HEK293 (cell line): ENCODE data around the gene ARRDC2.

Source experiments
- CTCF ChIA-PET: fragments of 350-600 bp; formaldehyde crosslinking; extraction: SDS; loops from one replicate; lab custom pipeline; 2021; ENCODE audit warnings: antibody characterized with exemption; lab: Yijun Ruan, JAX
- POLR2A ChIA-PET: fragments of 300-600 bp; formaldehyde crosslinking; extraction: SDS; loops from one replicate; lab custom pipeline; 2020; ENCODE audit warnings: antibody characterized with exemption, inconsistent platforms; lab: Yijun Ruan, JAX
- H3K27ac ChIP-seq: fragments of 200-500 bp; sonication (Bioruptor generic); 2 replicates; pipeline ENCODE4 v1.5.1; 2014; ENCODE audit warnings: low read depth, low read length, control low read depth, inconsistent platforms; ENCODE audit errors: extremely low read depth
- H3K36me3 ChIP-seq, 2 experiments: fragments of 200-500 bp in 1 of 2; sonication (Bioruptor generic) in 1 of 2; 1 replicate in 1 of 2; 2 replicates in 1 of 2; pipeline ENCODE4 v1.5.1; 2014 to 2017; ENCODE audit warnings: inconsistent platforms in 2 of 2, low read length in 2 of 2; ENCODE audit not compliant: control insufficient read depth in 2 of 2, insufficient read depth in 1 of 2
- H3K4me1 ChIP-seq: fragments of 200-500 bp; sonication (Bioruptor generic); 2 replicates; pipeline ENCODE4 v1.5.1; 2014; ENCODE audit warnings: mild to moderate bottlenecking, low read length, inconsistent platforms; ENCODE audit not compliant: control insufficient read depth, insufficient read depth
- H3K4me3 ChIP-seq: 2 replicates; pipeline ENCODE4 v1.5.1; 2011; ENCODE audit warnings: low read depth, mild to moderate bottlenecking, control low read depth, low read length, moderate library complexity
- H3K9me3 ChIP-seq: fragments of 200-500 bp; sonication (Bioruptor generic); 2 replicates; pipeline ENCODE4 v1.5.1; 2014; ENCODE audit warnings: low read depth, low read length, inconsistent platforms; ENCODE audit not compliant: control insufficient read depth, insufficient read depth
- GLIS2 ChIP-seq: fragments of 450-650 bp; formaldehyde crosslinking; IDR thresholded peaks from 2 replicates; pipeline ENCODE4 v1.5.1; 2016; ENCODE audit warnings: missing biosample characterization, missing genetic modification characterization
- HOXD13 ChIP-seq: sonication (generic); formaldehyde crosslinking; IDR thresholded peaks from 2 replicates; pipeline ENCODE4 v1.8.0; 2022; ENCODE audit warnings: missing genetic modification reagents, borderline replicate concordance
- ZFP41 ChIP-seq: fragments of 450-650 bp; formaldehyde crosslinking; IDR thresholded peaks from 2 replicates; pipeline ENCODE4 v1.5.1; 2016; ENCODE audit warnings: missing biosample characterization, missing genetic modification characterization, borderline replicate concordance
- ZNF146 ChIP-seq: fragments of 450-650 bp; formaldehyde crosslinking; IDR thresholded peaks from 2 replicates; pipeline ENCODE4 v1.5.1; 2016; ENCODE audit warnings: missing biosample characterization, missing genetic modification characterization
- ZNF157 ChIP-seq: fragments of 450-650 bp; formaldehyde crosslinking; IDR thresholded peaks from 2 replicates; pipeline ENCODE4 v1.5.1; 2016; ENCODE audit warnings: missing biosample characterization, missing genetic modification characterization
- ZNF16 ChIP-seq: fragments of 450-650 bp; formaldehyde crosslinking; IDR thresholded peaks from 2 replicates; pipeline ENCODE4 v1.5.1; 2016; ENCODE audit warnings: low read depth, missing biosample characterization, missing genetic modification characterization
- ZNF248 ChIP-seq: fragments of 450-650 bp; formaldehyde crosslinking; IDR thresholded peaks from 2 replicates; pipeline ENCODE4 v1.5.1; 2017; ENCODE audit warnings: missing biosample characterization, missing genetic modification characterization
- ZNF354C ChIP-seq: fragments of 450-650 bp; formaldehyde crosslinking; IDR thresholded peaks from 2 replicates; pipeline ENCODE4 v1.5.1; 2016; ENCODE audit warnings: missing biosample characterization, missing genetic modification characterization, low read depth, borderline replicate concordance
- ZNF366 ChIP-seq: fragments of 450-650 bp; formaldehyde crosslinking; conservative IDR thresholded peaks from 2 replicates; pipeline ENCODE4 v1.5.1; 2016; ENCODE audit warnings: missing biosample characterization, missing genetic modification characterization
- ZNF398 ChIP-seq: fragments of 450-650 bp; formaldehyde crosslinking; IDR thresholded peaks from 2 replicates; pipeline ENCODE4 v1.5.1; 2017; ENCODE audit warnings: missing biosample characterization, missing genetic modification characterization
- ZNF416 ChIP-seq: fragments of 450-650 bp; formaldehyde crosslinking; IDR thresholded peaks from 2 replicates; pipeline ENCODE4 v1.5.1; 2016; ENCODE audit warnings: missing biosample characterization, missing genetic modification characterization
- ZNF426 ChIP-seq: fragments of 450-650 bp; formaldehyde crosslinking; IDR thresholded peaks from 2 replicates; pipeline ENCODE4 v1.5.1; 2017; ENCODE audit warnings: missing biosample characterization, missing genetic modification characterization, mild to moderate bottlenecking, inconsistent platforms, moderate library complexity
- ZNF473 ChIP-seq: fragments of 450-650 bp; formaldehyde crosslinking; IDR thresholded peaks from 2 replicates; pipeline ENCODE4 v1.5.1; 2017; ENCODE audit warnings: missing biosample characterization, missing genetic modification characterization
- ZNF501 ChIP-seq: fragments of 450-650 bp; formaldehyde crosslinking; IDR thresholded peaks from 2 replicates; pipeline ENCODE4 v1.5.1; 2016; ENCODE audit warnings: missing biosample characterization, missing genetic modification characterization
- ZNF777 ChIP-seq: fragments of 450-650 bp; formaldehyde crosslinking; IDR thresholded peaks from 2 replicates; pipeline ENCODE4 v1.5.1; 2017; ENCODE audit warnings: missing biosample characterization, missing genetic modification characterization, borderline replicate concordance
- ZNF843 ChIP-seq: fragments of 450-650 bp; formaldehyde crosslinking; IDR thresholded peaks from 2 replicates; pipeline ENCODE4 v1.5.1; 2016; ENCODE audit warnings: missing biosample characterization, missing genetic modification characterization
- ZXDB ChIP-seq: fragments of 450-650 bp; formaldehyde crosslinking; IDR thresholded peaks from 2 replicates; pipeline ENCODE4 v1.5.1; 2016; ENCODE audit warnings: missing biosample characterization, missing genetic modification characterization
- TF ChIP-seq, protein P1 (sequence below): sonication (generic); formaldehyde crosslinking; IDR thresholded peaks from 2 replicates; pipeline ENCODE4 v1.8.1; 2022; ENCODE audit warnings: mild to moderate bottlenecking, moderate library complexity, missing genetic modification reagents
- TF ChIP-seq, protein P2 (sequence below): fragments of 450-650 bp; formaldehyde crosslinking; IDR thresholded peaks from 2 replicates; pipeline ENCODE4 v1.5.0; 2017; ENCODE audit warnings: missing biosample characterization, missing genetic modification characterization, borderline replicate concordance

Gene ARRDC2

DNA sequence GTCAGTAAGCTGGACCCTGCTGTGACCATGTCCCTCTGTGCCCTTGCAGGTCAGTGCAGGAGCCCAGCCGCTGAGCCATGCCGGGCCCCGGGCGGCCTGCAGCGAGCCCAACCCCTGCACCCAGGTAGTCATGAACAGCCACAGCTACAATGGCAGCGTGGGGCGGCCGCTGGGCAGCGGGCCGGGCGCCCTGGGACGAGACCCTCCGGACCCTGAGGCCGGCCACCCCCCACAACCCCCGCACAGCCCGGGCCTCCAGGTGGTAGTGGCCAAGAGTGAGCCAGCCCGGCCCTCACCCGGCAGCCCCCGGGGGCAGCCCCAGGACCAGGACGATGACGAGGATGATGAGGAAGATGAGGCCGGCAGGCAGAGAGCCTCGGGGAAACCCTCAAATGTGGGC is 34.2 kb upstream of the ARRDC2 start:
- H3K27ac ChIP-seq = no peak overlapping the region
- no peak overlapping the region for H3K4me3 ChIP-seq
- H3K9me3 ChIP-seq = no peaks in the 10 kb centered on the region
- CTCF ChIA-PET = no interaction called here
- POLR2A ChIA-PET = interaction anchor here (0.6 kb wide), 1 partner anchor 37 kb away, joined by 3 read pairs; no protein-coding TSS in a partner anchor
- H3K36me3 ChIP-seq = peaks cover 0 to 3% of the 10 kb centered on the region in 2 experiments; a peak in 1 of 3 replicates
- H3K4me1 ChIP-seq = no peaks in the 10 kb centered on the region
- TF ChIP-seq ZNF146 (tag by site-specific recombination) = no peak
- TF ChIP-seq HOXD13 (CRISPR knock-in tag) = no peak
- TF ChIP-seq ZNF473 (tag by site-specific recombination) = no peak
- TF ChIP-seq ZNF501 = no peak
- TF ChIP-seq ZXDB = no peak
- TF ChIP-seq, protein P1, sequence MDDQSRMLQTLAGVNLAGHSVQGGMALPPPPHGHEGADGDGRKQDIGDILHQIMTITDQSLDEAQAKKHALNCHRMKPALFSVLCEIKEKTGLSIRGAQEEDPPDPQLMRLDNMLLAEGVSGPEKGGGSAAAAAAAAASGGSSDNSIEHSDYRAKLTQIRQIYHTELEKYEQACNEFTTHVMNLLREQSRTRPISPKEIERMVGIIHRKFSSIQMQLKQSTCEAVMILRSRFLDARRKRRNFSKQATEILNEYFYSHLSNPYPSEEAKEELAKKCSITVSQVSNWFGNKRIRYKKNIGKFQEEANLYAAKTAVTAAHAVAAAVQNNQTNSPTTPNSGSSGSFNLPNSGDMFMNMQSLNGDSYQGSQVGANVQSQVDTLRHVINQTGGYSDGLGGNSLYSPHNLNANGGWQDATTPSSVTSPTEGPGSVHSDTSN (CRISPR knock-in tag) = no peak
- TF ChIP-seq ZNF777 (tag by site-specific recombination) = no peak
- TF ChIP-seq ZNF843 (tag by site-specific recombination) = no peak
- TF ChIP-seq ZFP41 = no peak
- no peak for TF ChIP-seq GLIS2
- no peak for TF ChIP-seq ZNF157 (tag by site-specific recombination)
- no peak for TF ChIP-seq ZNF354C (tag by site-specific recombination)

DNA sequence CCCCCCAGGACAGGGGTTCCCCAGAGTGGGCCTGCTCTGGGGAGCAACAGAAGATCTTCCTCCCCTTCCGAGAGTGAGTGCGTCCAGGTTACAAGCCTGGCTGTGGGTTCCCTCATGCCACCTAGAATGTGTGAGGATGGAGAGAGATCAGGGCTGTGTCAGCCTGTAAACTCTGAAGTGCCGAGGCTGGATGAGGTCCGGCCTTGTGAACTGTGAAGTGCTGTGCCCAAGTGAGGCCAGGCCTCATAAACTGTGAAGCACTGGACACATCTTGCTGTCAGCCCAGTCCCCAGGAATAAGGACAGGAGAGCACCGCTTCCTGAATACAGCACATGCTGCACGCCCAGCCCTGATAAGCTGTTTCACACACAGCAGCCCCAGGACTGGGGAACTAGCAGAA is 33.4 kb upstream of the ARRDC2 start:
- peaks cover 0 to 3% of the 10 kb centered on the region in 2 experiments; a peak in 1 of 3 replicates for H3K36me3 ChIP-seq
- H3K9me3 ChIP-seq = no peaks in the 10 kb centered on the region
- POLR2A ChIA-PET = interaction anchor here (0.6 kb wide), 1 partner anchor 37 kb away, joined by 3 read pairs; no protein-coding TSS in a partner anchor
- H3K27ac ChIP-seq = no peak overlapping the region
- TF ChIP-seq ZNF16 (tag by site-specific recombination) (no peak), ZNF248 (tag by site-specific recombination) (no peak), ZNF398 (tag by site-specific recombination) (no peak), ZNF416 (no peak), ZNF366 (tag by site-specific recombination) (no peak), ZNF426 (no peak)
- TF ChIP-seq, protein P2, sequence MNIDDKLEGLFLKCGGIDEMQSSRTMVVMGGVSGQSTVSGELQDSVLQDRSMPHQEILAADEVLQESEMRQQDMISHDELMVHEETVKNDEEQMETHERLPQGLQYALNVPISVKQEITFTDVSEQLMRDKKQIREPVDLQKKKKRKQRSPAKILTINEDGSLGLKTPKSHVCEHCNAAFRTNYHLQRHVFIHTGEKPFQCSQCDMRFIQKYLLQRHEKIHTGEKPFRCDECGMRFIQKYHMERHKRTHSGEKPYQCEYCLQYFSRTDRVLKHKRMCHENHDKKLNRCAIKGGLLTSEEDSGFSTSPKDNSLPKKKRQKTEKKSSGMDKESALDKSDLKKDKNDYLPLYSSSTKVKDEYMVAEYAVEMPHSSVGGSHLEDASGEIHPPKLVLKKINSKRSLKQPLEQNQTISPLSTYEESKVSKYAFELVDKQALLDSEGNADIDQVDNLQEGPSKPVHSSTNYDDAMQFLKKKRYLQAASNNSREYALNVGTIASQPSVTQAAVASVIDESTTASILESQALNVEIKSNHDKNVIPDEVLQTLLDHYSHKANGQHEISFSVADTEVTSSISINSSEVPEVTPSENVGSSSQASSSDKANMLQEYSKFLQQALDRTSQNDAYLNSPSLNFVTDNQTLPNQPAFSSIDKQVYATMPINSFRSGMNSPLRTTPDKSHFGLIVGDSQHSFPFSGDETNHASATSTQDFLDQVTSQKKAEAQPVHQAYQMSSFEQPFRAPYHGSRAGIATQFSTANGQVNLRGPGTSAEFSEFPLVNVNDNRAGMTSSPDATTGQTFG = no peak
- H3K4me3 ChIP-seq = no peak overlapping the region
- CTCF ChIA-PET = no interaction called here
- H3K4me1 ChIP-seq = no peaks in the 10 kb centered on the region
